Posterior cingulate gyrus (tissue), 11 donors: ENCODE data around the gene ZBTB34.

Source experiments
- DNase-seq, 10 donors: peaks; one replicate each; pipeline versions ENCODE4 v3.0.0 to v3.0.0-alpha.2; 2020 to 2021; ENCODE audit warnings: mixed read lengths in 3 of 10
- intact Hi-C: fragments of 100-400 bp; cut with DNase I; formaldehyde crosslinking; loops from one replicate; pipeline ENCODE4 v1.15.1; 2023

The ZBTB34 gene

DNA sequence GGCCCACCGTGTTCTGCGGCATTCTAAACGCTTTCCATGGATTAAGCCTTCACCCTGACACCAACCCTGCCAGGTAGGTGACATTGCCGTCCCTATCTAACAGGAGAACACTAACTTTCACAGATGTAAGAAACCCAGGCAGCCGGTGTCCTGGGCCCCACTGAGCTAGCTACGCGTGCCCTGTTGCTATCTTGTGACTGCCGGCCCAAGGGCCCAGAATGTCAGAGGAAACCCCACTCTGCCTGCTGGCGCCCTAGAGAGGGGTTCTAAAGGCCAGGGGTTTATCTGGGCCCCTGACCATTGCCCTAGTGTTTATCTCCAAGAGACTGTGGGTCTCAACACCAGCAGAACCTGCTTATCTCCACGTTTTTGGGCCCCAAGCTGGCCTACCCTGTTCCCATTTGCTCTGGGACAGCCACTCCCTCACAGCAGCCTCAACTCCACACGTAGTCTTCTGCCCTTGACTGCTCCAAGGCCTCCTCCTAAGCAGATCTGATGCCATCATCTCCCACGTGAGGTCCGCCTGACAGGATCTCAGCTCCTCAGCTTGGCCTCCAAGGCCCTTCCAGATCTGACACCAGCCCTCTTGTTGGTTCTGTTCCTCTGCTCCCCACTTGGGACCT lies 18.1 kb upstream of the ZBTB34 start:
- intact Hi-C loops: no loop called here
- DNase-seq: peak in 1 of 10 donors; percentile 60

GRCh38 chr9:126842977-126843799 lies 17.3 kb upstream of the ZBTB34 start:
- intact Hi-C loops: no loop called here
- DNase-seq: peak in 9 of 10 donors; percentile 38 to 94 (median 65)

- peak in 1 of 10 donors; percentile 83 for DNase-seq
- intact Hi-C loops: no loop called here
These were observed 16.4 kb upstream of the ZBTB34 start for GRCh38 chr9:126844085-126844484.

DNA sequence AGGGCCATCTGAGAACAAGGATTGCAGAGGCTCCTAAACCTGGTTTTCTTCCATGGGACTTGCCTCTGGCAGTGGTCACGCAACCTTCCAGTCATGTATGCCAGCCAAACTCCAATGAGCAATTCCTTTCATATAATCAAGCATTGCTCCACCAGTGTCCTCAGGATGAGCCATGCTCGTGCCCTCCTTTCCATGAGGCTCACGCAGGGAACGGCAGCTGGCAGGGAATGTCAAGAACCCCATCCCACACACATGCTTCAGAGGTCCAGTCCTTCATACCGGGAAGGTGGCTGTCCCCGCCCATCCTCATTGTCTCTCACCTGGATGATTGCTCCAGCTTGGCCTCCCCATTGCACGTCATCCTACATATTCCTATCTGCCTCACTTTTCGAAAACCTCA lies 13.4 kb upstream of the ZBTB34 start:
- intact Hi-C loops: no loop called here
- DNase-seq: peak in 1 of 10 donors; percentile 63

GRCh38 chr9:126849591-126850225 lies 10.7 kb upstream of the ZBTB34 start:
- DNase-seq: no peak
- intact Hi-C loops: no loop called here

GRCh38 chr9:126851286-126851880 lies 9.1 kb upstream of the ZBTB34 start:
- intact Hi-C loops: no loop called here
- no peak for DNase-seq

DNA sequence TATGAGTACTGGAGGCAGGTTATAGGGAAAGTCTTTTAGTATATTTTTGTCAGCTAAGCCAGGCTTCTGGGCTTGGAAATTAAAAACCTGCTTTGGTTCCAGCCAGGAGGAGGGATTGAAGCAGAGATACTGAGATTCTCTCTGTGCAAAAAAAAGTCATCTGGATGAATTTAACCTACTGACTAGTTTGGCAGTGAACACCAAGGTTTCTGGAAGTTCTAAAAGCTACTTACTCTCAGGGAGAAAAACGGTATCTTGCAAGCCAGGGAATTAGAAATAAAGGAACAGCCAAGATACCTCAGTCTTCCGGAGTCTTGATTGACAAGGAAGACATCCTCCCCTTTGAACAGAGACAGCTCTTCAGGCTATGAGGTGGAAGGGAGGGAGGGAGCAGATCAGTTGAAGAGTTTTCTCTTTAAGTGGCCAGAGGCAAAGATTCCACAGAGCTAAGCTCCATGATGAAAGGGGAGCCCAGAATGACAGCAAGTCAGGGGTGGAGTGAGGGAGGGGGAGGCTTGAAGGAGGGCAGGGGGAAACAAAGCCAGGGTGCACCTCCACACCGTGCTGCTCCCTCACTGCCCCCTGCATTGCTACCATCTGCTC lies 8.3 kb upstream of the ZBTB34 start:
- intact Hi-C loops: no loop called here
- DNase-seq: no peak

DNA sequence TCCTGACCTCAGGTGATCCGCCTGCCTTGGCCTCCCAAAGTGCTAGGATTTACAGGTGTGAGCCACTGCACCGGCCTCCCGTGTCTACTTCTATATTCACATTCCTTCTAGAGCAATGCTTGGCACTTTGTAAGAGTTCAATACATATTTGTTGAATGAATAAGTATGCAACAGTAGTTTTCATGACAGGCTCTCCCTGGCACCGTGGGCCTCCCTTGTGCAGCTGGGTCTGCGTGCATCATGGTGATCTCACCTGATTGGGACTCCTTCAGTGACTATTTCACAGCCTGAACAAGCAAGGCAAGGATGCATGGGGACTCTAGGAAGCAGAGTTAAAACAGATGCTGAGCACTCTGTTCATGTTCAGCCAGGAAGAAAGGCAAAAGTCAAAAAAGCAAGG lies 6.8 kb upstream of the ZBTB34 start:
- no peak for DNase-seq

GRCh38 chr9:126854734-126855133 lies 5.7 kb upstream of the ZBTB34 start:
- intact Hi-C loops: no loop called here
- no peak for DNase-seq

More for the DNA sequence above, 6.8 kb upstream of the ZBTB34 start:
- intact Hi-C loops: no loop called here

GRCh38 chr9:126856326-126856877 lies 4.0 kb upstream of the ZBTB34 start:
- intact Hi-C loops: no loop called here
- peak in 1 of 10 donors; percentile 64 for DNase-seq

DNA sequence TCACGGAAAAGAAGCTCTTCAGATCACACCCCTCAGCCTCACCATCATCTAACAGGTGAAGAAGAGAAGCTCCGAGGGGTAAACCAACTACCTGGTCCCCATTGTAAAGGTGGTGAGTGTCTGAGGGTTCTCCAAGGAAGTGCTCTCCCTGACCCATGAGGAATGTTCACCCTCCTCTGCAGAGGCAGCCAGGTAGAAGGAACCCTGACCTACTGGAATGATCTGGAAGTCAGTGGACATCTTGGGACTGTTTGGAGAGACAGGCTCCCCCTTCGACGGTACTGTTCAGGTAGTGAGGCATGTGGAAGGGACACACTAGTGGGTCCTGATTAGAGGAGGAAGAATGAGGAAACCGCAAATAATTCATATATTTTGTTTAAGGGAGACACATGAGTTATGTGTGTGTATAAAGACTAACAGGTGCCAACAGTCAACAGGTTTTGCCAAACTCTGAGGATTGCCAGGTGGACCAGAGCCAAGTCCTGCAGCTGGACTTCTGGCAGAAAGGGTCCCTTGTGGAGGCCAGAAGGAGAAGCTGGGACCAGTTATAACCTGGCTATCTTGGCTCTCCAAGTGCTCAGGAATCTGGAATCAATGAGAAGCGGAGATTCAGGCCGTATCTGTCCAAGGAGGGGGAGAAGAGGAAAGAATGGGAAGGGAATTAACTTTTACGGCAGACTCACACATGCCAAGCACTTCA lies 3.0 kb upstream of the ZBTB34 start:
- intact Hi-C loops: no loop called here
- DNase-seq: no peak

- intact Hi-C loops: no loop called here
- DNase-seq: no peak
These were observed 1.3 kb upstream of the ZBTB34 start for GRCh38 chr9:126859111-126859510.

DNA sequence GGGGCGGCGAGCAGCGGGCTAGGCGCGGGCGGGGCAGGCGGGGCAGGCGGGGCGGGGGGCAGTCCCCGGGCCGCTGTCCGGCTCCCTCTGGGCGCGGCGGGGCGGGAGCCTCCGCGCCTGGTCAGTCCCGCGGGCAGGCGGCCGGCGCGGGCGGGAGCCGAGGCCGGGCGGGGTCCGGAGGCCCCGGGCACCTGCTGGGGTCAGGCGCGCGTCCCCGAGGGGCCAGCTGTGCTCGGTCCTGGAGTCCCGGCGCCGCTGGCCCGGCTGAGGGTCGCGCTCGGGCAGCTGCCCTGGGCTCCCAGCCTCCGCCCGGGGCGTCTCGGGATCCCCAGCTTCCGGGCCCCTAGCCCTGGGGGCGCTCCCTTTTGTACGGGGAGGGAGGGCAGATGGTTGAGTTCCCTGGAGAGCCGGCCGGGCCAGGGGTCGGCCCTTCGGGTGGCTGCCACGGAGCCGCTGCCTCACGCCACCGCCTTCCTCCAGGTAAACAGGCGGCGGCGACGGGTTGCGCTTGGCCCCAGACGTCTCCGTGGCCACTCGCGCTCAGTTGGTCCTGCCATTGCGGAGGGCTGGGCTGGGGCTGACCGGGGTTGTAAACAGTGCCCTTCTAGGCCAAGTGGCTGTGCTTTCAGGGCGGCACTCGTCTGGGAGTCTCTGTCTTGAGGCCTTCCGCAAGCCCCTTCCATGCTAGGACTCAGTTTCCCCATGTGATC lies 473 bp downstream of the ZBTB34 start:
- peak in 2 of 10 donors; percentile 80 to 89 for DNase-seq
- intact Hi-C loops: loop anchor here (1.0 to 2.0 kb wide), 2 partner anchors 53 to 56 kb away; partner anchors contain the start of genes RALGPS1 and ZBTB43

DNA sequence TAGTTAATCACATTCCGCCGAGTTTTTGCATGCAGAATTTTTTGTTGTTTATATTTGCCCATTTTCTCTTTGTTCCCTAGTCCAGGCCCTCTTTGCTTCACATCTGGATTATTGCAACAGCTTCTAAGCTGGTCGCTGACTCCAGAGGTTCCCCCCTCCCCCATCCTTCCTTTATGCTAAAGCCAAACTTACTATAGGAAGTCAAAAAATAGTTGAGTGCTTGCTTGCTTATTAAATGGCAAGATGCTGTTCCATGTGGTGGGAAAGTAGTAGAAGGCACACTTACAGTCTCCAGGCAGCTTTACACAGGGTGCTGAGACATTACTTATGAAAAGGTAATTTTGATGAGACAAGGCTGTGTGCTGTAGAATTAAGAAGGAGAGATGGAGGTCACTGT lies 1.3 kb downstream of the ZBTB34 start:
- no peak for DNase-seq
- intact Hi-C loops: loop anchor here (2.0 kb wide), 1 partner anchor 57 kb away; the partner anchor contains the start of gene ZBTB43

GRCh38 chr9:126862104-126862761 lies 1.8 kb downstream of the ZBTB34 start:
- intact Hi-C loops: no loop called here
- DNase-seq: peak in 2 of 10 donors; percentile 35 to 70

DNA sequence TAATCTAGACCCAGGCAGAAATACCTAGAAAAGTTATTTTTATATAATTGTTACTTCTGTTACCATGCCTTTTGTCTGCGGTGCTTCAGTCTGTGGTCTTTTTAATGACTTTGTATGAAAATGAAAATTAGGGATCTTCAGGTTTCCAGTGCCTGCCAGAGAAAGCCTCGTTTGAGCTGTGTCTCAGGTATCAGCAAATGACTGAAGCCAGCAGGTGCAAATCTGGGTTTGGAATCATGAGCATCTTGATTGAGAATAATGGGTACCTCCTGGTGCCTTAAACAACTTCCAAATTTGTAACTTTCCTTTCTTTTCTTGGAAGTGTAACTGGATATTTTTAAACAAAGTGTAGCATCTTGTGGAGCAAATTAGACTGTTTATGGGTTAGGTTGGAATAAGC lies 4.3 kb downstream of the ZBTB34 start:
- no peak for DNase-seq
- intact Hi-C loops: no loop called here

DNA sequence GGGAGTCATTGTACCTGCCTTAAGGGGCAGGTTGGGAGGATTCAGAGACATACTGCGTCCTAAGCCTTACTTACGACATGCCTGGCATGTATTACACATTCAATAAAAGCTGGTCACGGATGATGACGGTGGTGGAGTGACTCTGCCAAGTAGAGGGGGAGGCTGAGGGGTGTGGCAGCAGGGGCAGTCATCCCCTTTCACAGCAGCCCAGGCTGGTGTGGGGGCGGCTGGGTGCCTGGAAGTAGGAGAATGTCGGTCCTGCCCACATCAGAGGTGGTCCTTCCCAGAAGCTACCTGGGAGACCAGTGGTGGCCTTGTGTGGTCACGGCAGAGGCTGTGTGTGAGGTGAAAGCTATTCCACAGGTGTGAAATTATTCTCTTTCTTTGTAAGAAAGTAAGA lies 8.9 kb downstream of the ZBTB34 start:
- peak in 1 of 10 donors; percentile 66 for DNase-seq
- intact Hi-C loops: no loop called here

DNA sequence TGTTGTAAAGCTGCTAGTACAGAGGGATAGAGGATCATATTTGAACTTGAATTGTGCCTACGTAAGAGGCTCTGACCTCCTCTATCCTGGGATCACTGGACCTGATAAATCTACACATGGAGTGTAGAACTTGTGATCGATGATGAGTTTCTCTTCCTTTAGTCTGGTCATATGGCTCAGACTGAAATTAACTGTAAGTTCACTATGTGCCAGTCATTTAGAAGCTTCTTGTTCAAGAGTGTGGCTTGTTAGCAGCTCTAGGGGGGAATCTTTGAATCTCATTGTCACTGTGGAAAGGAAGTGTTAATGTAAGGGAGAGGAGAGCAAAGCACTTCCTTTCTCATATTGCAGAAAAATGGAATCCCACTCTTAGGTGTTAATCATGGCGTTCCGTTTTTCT lies 12.1 kb downstream of the ZBTB34 start:
- no peak for DNase-seq
- intact Hi-C loops: no loop called here
